Right lobe of liver (tissue), 4 donors: Measurements from ENCODE around the gene LRRC8D.

Source experiments
- POLR2A ChIP-seq: fragments of 450-650 bp; IDR thresholded peaks from one replicate; pipeline ENCODE4 v1.6.1; 2017; ENCODE audit warnings: antibody characterized with exemption, mild to moderate bottlenecking
- TF ChIP-seq, protein P1 (sequence below), 4 donors: fragments of 200-600 bp in 3 of 4; fragments of 450-650 bp in 1 of 4; IDR thresholded peaks; one replicate each; pipeline versions ENCODE4 v1.5.1 to v1.8.0; 2016 to 2022; ENCODE audit warnings: antibody characterized with exemption in 4 of 4, mild to moderate bottlenecking in 2 of 4
- donor health status: DM: no; HTN: no; CAD: no.
- donor health status: DM: no; HTN: no; CAD: no.
- donor health status: DM: no; HTN: yes; CAD: no.

DNA sequence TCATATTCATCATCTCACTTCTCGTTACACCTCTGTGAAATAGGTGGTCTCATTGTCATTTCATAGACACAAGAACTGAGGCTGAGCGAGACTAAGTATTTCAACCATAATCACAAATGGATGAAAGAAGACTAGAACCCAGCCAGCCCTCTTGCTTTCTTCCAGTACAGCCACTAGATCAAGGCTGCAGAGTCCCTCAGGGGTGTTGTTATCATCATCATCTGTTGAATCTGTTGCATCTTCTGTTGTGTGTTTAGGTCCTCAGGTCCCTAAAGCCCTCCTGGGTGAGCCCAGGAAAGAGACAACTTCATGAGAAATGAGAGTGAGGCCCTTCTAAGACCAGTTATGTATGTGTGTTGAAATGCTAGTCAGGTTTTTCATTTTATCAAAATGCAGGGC lies 87.4 kb downstream of the LRRC8D start:
- TF ChIP-seq, protein P1, sequence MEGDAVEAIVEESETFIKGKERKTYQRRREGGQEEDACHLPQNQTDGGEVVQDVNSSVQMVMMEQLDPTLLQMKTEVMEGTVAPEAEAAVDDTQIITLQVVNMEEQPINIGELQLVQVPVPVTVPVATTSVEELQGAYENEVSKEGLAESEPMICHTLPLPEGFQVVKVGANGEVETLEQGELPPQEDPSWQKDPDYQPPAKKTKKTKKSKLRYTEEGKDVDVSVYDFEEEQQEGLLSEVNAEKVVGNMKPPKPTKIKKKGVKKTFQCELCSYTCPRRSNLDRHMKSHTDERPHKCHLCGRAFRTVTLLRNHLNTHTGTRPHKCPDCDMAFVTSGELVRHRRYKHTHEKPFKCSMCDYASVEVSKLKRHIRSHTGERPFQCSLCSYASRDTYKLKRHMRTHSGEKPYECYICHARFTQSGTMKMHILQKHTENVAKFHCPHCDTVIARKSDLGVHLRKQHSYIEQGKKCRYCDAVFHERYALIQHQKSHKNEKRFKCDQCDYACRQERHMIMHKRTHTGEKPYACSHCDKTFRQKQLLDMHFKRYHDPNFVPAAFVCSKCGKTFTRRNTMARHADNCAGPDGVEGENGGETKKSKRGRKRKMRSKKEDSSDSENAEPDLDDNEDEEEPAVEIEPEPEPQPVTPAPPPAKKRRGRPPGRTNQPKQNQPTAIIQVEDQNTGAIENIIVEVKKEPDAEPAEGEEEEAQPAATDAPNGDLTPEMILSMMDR (IDR thresholded peaks at IDR 0.05), result no peak
- no peak for TF ChIP-seq POLR2A
